ENCODE results near the gene AFAP1.

DNA sequence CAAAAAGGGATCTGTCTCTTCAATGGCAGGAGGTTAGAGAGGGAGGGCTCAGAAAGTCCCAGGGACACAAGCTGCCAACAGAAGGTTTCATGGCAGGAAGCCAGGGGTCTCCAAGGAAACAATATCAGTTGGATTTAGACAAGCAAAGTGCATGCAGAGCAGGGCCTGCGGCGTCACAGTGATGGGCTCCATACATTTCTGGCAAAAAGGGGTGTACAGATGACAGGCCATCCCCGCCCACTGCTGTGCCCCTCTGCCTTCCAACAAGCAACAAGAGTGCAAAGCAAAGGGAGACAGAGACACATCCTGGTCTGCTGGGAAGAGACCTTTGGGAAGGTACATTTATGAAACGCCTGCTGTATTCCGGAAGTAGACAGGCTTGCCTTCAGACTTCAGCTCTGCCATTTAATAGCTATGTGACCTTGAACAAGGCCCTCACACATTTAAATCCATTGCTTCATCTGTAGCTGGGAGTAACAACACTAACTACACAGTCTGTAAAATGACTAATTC lies 121.2 kb downstream of the AFAP1 start:
- TF ChIP-seq CTCF (IDR thresholded peaks at IDR 0.05; ENCODE audit: control extremely low read depth in 1 of 3, insufficient read depth in 1 of 3, low read depth in 1 of 3, low read length in 3 of 3) (no peak), EP300 (IDR thresholded peaks at IDR 0.05; ENCODE audit: borderline replicate concordance in 1 of 2, low read depth in 2 of 2, low read length in 2 of 2) (no peak), SIRT6 (IDR thresholded peaks at IDR 0.05; ENCODE audit: low read length) (no peak), SUZ12 (IDR thresholded peaks at IDR 0.05; ENCODE audit: low read length) (no peak), POLR2A (IDR thresholded peaks at IDR 0.05; ENCODE audit: control extremely low read depth in 1 of 2, low read depth in 2 of 2, low read length in 2 of 2) (no peak), YY1 (IDR thresholded peaks at IDR 0.05; ENCODE audit: low read depth, low read length) (no peak), CREB1 (IDR thresholded peaks at IDR 0.05) (no peak)
- TF ChIP-seq, protein P1, sequence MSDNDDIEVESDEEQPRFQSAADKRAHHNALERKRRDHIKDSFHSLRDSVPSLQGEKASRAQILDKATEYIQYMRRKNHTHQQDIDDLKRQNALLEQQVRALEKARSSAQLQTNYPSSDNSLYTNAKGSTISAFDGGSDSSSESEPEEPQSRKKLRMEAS (IDR thresholded peaks at IDR 0.05), result no peak

Data from H1 (cell line).